PC-9 (cell line): ENCODE measurements around the gene PHACTR1. TPM values are rescaled to one million over a fixed set of nuclear protein-coding genes. Genes with fewer than 3 reads are reported as not detected.
A peak's percentile ranks its signal among the peaks of the same experiment; 100 is the strongest.

Experiments
- BruUV-seq: library from RNA; stranded (reverse); fragments of 400-500 nt; replicated peaks from 2 replicates; lab custom pipeline; 2021; lab: Mats Ljungman, UMichigan
- CTCF ChIA-PET: fragments of 300-600 bp; sonication (Branson Sonifier 250); formaldehyde crosslinking; loops from one replicate; lab custom pipeline; 2022; ENCODE audit warnings: antibody characterized with exemption; lab: Charles Lee
- POLR2A ChIA-PET: fragments of 300-600 bp; sonication (Branson Sonifier 250); formaldehyde crosslinking; loops from one replicate; lab custom pipeline; 2022; ENCODE audit warnings: antibody characterized with exemption; ENCODE audit not compliant: unreplicated experiment; lab: Charles Lee
- DNase-seq, 2 experiments: peaks; one replicate each; pipeline versions ENCODE4 v3.0.0 to v3.0.0-alpha.2; 2015 to 2022; ENCODE audit warnings: mixed read lengths in 1 of 2
- H2AFZ ChIP-seq: fragments of 200-600 bp; sonication (generic); 2 replicates; pipeline ENCODE4 v1.8.1; 2017; ENCODE audit warnings: antibody characterized with exemption
- H3F3A ChIP-seq: fragments of 200-600 bp; sonication (generic); 2 replicates; pipeline ENCODE4 v1.8.1; 2017; ENCODE audit warnings: antibody characterized with exemption, mild to moderate bottlenecking, low read depth; ENCODE audit not compliant: insufficient read depth
- H3K27ac ChIP-seq: fragments of 200-600 bp; sonication (generic); 2 replicates; pipeline ENCODE4 v1.6.1; 2016; ENCODE audit warnings: mixed run types
- H3K27me3 ChIP-seq: fragments of 200-600 bp; sonication (generic); 2 replicates; pipeline ENCODE4 v1.6.1; 2016; ENCODE audit warnings: low read depth, mixed run types; ENCODE audit not compliant: insufficient read depth
- H3K36me3 ChIP-seq: fragments of 200-600 bp; sonication (generic); 2 replicates; pipeline ENCODE4 v1.6.1; 2016; ENCODE audit warnings: low read depth, mixed run types
- H3K4me1 ChIP-seq: fragments of 200-600 bp; sonication (generic); replicated peaks from 2 replicates; pipeline ENCODE4 v1.6.1; 2016; ENCODE audit warnings: mixed run types; ENCODE audit not compliant: insufficient read depth
- H3K4me2 ChIP-seq: fragments of 200-600 bp; sonication (generic); 2 replicates; pipeline ENCODE4 v1.6.1; 2017; ENCODE audit warnings: mixed run types
- H3K4me3 ChIP-seq: fragments of 200-600 bp; sonication (generic); 2 replicates; pipeline ENCODE4 v1.6.1; 2016; ENCODE audit warnings: mixed run types
- H3K79me2 ChIP-seq: fragments of 200-600 bp; sonication (generic); 2 replicates; pipeline ENCODE4 v1.6.1; 2017; ENCODE audit warnings: low read depth, mixed run types
- H3K9me2 ChIP-seq: fragments of 200-600 bp; sonication (generic); 2 replicates; pipeline ENCODE4 v1.8.1; 2017; ENCODE audit warnings: mild to moderate bottlenecking; ENCODE audit not compliant: insufficient read depth
- H3K9me3 ChIP-seq: fragments of 200-600 bp; sonication (generic); 2 replicates; pipeline ENCODE4 v1.8.1; 2016; ENCODE audit warnings: low read depth; ENCODE audit not compliant: insufficient read depth
- H4K20me1 ChIP-seq: fragments of 200-600 bp; sonication (generic); 2 replicates; pipeline ENCODE4 v1.8.1; 2017; ENCODE audit not compliant: insufficient read depth
- EZH2 ChIP-seq: fragments of 200-600 bp; sonication (generic); IDR thresholded peaks from 2 replicates; pipeline ENCODE4 v1.8.0; 2017; ENCODE audit warnings: antibody characterized with exemption, low read depth
- intact Hi-C: fragments of 100-400 bp; cut with micrococcal nuclease; formaldehyde crosslinking; loops from one replicate; pipeline ENCODE4 v1.10.0; 2022; ENCODE audit not compliant: unreplicated experiment
- total RNA-seq: library from RNA; stranded (reverse); gene quantifications from 2 replicates; pipeline ENCODE4 v1.2.3, GENCODE V29; 2021
- TF ChIP-seq, protein P1 (sequence below): fragments of 200-600 bp; sonication (generic); conservative IDR thresholded peaks from 2 replicates; pipeline ENCODE4 v1.6.1; 2017; ENCODE audit warnings: mixed run types, antibody characterized with exemption, mild to moderate bottlenecking, moderate library complexity

PHACTR1 gene
- total RNA-seq, 1 experiment from 2014 or later, result not detected

DNA sequence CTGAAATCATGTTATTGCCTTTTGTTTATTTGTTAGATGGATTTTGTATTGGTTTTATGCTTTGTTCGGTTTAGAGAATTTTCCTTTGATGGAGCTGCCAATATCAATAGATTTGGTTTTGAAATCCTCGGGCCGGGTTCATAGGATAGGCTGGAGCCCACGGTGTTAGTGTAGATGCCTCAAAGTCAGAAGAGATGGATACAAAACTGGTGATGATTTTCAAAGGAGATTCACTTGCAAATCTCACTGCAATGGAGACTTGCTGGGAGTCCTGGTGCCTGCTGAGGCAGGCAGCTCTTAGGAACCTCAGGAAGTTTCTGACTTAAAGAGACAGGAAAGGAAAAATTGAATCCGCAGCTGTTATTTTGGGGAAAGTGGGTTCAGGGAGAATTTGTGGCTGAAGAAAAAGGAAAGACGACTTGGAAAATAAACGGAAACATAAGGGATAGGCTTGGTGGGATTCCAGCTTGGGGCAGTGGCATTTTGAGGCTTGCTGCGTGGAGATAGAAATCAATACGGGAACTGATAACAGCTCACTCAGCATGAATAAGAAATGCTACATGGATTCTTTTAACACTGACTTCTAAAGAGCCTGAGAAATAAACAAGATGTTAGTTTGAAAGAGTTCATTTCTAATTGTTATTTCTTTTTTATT lies 241.6 kb downstream of the PHACTR1 start:
- no peak for DNase-seq
- H4K20me1 ChIP-seq, result no peaks in the 10 kb centered on the region
- H3K9me3 ChIP-seq, result no peaks in the 10 kb centered on the region
- no peak overlapping the region for H3K4me3 ChIP-seq
- ChIA-PET POLR2A (interaction anchor here (0.7 kb wide), 1 partner anchor 106 kb away, joined by 5 read pairs; no protein-coding TSS in a partner anchor), CTCF (no interaction called here)
- H2AFZ ChIP-seq, result no peak overlapping the region
- no peaks in the 10 kb centered on the region for H3K79me2 ChIP-seq
- H3F3A ChIP-seq, result no peaks in the 10 kb centered on the region
- H3K9me2 ChIP-seq, result no peaks in the 10 kb centered on the region
- H3K4me2 ChIP-seq, result no peak overlapping the region
- no peak overlapping the region for H3K27ac ChIP-seq
- no TSS peak for BruUV-seq
- TF ChIP-seq EZH2, result peak; percentile 93; the same call in 1 of the 2 replicates
- TF ChIP-seq, protein P1, sequence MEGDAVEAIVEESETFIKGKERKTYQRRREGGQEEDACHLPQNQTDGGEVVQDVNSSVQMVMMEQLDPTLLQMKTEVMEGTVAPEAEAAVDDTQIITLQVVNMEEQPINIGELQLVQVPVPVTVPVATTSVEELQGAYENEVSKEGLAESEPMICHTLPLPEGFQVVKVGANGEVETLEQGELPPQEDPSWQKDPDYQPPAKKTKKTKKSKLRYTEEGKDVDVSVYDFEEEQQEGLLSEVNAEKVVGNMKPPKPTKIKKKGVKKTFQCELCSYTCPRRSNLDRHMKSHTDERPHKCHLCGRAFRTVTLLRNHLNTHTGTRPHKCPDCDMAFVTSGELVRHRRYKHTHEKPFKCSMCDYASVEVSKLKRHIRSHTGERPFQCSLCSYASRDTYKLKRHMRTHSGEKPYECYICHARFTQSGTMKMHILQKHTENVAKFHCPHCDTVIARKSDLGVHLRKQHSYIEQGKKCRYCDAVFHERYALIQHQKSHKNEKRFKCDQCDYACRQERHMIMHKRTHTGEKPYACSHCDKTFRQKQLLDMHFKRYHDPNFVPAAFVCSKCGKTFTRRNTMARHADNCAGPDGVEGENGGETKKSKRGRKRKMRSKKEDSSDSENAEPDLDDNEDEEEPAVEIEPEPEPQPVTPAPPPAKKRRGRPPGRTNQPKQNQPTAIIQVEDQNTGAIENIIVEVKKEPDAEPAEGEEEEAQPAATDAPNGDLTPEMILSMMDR, result no peak
- no peaks in the 10 kb centered on the region for H3K36me3 ChIP-seq
- intact Hi-C loops, result no loop called here
- peaks cover 68% of the 10 kb centered on the region for H3K27me3 ChIP-seq
- H3K4me1 ChIP-seq, result no peaks in the 10 kb centered on the region

DNA sequence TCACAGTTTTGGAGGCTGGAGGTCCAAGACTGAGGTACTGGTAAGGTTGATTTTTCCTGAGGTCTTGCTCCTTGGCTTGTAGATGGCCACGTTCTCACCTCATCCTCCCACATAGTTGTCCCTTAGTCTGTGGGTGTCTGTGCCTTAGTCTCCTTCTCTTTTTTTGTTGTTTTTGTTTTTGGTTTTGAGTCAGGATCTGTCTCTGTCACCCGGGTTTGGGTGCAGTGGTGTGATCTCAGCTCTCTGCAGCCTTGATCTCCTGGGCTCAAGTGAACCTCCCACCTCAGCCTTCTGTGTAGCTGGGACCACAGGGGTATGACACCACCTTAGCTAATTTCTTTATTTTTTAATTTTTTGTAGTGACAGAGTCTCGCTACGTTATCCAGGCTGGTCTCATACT lies 245.2 kb downstream of the PHACTR1 start:
- no peaks in the 10 kb centered on the region for H3K9me2 ChIP-seq
- ChIA-PET POLR2A (no interaction called here), CTCF (no interaction called here)
- no peaks in the 10 kb centered on the region for H3K9me3 ChIP-seq
- H3K36me3 ChIP-seq, result no peaks in the 10 kb centered on the region
- no peak overlapping the region for H3K27ac ChIP-seq
- H3K79me2 ChIP-seq, result no peaks in the 10 kb centered on the region
- no peak overlapping the region for H3K4me2 ChIP-seq
- no peak for DNase-seq
- H3K4me3 ChIP-seq, result no peak overlapping the region
- no peaks in the 10 kb centered on the region for H3F3A ChIP-seq
- H2AFZ ChIP-seq, result no peak overlapping the region
- intact Hi-C loops, result no loop called here
- no TSS peak for BruUV-seq
- H4K20me1 ChIP-seq, result no peaks in the 10 kb centered on the region
- H3K4me1 ChIP-seq, result no peaks in the 10 kb centered on the region
- TF ChIP-seq EZH2, result no peak
- peaks cover 58% of the 10 kb centered on the region for H3K27me3 ChIP-seq

DNA sequence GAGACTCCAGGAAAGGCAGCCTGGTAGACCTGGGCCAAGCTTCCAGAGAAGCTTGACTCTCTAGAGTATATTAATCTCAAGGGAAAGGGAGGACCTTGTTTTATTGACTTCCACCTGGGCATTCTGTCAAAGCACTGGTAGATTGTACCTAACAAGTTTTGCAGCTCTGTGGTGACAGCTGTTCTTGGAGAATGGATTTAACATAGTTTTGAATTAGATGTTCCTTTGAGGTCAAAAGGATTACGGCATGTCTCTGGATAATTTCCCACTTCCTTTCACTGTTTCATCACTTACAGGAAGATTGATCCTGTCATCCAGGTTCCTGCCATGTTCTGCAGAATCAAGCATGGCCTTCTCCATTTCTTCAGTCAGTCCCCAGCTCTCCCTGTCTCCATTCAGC lies 246.0 kb downstream of the PHACTR1 start:
- no peaks in the 10 kb centered on the region for H4K20me1 ChIP-seq
- no peaks in the 10 kb centered on the region for H3F3A ChIP-seq
- no peak for DNase-seq
- POLR2A ChIA-PET, result no interaction called here
- no peak overlapping the region for H3K4me2 ChIP-seq
- H3K4me3 ChIP-seq, result no peak overlapping the region
- intact Hi-C loops, result no loop called here
- H3K27me3 ChIP-seq, result peaks cover 56% of the 10 kb centered on the region
- no peaks in the 10 kb centered on the region for H3K9me2 ChIP-seq
- H2AFZ ChIP-seq, result no peak overlapping the region
- TF ChIP-seq EZH2, result no peak
- TF ChIP-seq, protein P1, result no peak
- no peaks in the 10 kb centered on the region for H3K4me1 ChIP-seq
- no peaks in the 10 kb centered on the region for H3K36me3 ChIP-seq
- no TSS peak for BruUV-seq
- H3K79me2 ChIP-seq, result no peaks in the 10 kb centered on the region
- H3K9me3 ChIP-seq, result no peaks in the 10 kb centered on the region
- CTCF ChIA-PET, result no interaction called here
- H3K27ac ChIP-seq, result no peak overlapping the region
